ENCODE data around the gene LUC7L.
"Not testable (repeated sequence)": the region's sequence is repeated elsewhere in the genome, so short reads cannot be mapped to it uniquely, and the experiment has no call there.

DNA sequence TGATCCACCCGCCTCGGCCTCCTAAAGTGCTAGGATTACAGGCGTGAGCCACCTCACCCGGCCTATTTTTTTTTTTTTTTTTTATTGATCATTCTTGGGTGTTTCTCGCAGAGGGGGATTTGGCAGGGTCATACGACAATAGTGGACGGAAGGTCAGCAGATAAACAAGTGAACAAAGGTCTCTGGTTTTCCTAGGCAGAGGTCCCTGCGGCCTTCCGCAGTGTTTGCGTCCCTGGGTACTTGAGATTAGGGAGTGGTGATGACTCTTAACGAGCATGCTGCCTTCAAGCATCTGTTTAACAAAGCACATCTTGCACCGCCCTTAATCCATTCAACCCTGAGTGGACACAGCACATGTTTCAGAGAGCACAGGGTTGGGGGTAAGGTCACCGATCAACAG, 28.8 kb upstream of the LUC7L start:
- not testable (repeated sequence) for TF ChIP-seq CTCF, POLR2A (IDR thresholded peaks at IDR 0.05)

Measured in lower leg skin (tissue), 3 donors.